ENCODE data around the gene CCDC171.
"Not testable (repeated sequence)": the region's sequence is repeated elsewhere in the genome, so short reads cannot be mapped to it uniquely, and the experiment has no call there.

Gene CCDC171

DNA sequence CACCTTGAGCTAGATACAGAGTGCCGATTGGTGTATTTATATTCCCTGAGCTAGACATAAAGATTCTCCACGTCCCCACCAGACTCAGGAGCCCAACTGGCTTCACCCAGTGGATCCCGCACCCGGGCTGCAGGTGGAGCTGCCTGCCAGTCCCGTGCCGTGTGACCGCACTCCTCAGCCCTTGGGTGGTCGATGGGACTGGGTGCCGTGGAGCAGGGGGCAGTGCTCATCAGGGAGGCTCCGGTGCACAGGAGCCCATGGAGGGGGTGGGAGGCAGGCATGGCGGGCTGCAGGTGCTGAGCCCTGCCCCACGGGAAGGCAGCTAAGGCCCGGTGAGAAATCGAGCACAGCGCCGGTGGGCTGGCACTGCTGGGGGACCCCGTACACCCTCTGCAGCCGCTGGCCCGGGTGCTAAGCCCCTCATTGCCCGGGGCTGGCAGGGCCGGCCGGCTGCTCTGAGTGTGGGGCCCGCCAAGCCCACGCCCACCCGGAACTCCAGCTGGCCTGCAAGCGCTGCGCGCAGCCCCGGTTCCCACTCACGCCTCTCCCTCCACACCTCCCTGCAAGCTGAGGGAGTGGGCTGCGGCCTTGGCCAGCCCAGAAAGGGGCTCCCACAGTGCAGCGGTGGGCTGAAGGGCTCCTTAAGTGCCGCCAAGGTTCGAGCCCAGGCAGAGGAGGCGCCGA lies 147.2 kb downstream of the CCDC171 start:
- DNase-seq = not testable (repeated sequence)

DNA sequence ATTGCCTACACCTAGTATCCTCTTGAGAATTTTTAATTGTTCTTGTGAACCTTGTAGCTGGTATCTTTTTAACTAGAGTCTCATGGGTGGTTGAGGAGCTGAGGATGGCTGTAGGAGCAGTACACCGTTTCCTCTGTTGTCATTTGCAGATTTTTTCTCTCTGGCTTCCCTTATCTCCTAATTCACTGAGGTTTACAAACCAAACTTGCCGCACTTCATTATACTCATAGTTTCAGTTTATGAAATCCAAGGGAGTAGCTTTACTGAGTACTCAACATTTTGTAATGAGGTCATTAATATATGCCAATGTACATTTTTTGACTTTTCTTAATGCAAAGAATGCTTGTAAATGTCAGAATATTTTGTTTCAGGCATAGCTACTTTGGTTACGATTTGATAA lies 154.2 kb downstream of the CCDC171 start:
- DNase-seq = no peak

DNA sequence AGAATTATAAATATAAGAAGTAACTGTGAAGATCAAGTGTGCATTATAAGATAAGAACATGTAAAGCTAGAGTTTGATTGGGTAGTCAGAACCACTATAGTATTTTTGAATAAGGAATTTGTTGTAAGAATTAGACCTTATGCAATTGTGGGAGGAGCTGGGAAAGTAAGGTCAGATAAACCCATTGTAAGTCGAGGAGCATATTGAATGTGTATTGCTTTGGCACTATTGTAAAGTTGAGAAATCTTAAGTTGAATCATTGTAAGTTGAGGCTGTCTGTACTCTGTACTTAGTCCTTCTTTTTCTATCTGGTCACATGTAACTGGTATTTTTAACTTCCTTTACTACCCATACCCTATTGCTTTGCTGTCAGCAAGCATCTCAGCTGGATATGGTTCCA lies 158.7 kb downstream of the CCDC171 start:
- DNase-seq = no peak

DNA sequence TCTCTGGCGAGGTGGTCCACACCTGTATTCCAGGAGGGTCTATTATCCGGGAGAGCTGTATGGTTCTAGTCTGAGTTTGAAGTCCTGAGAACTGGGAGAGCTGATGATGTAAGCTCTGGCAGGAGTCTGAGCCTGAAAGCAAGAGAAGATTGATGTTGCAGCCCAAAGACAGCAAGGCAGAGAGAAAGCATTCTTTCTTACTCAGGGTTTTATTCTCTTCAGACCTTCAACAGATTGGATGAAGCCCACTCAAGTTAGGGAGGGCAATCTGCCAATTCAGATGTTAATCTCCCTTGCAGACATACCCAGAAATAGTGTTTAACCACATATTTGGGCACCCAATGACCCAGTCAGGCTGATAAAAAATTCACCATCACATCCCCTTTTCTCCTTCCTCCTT lies 159.1 kb downstream of the CCDC171 start:
- no peak for DNase-seq

DNA sequence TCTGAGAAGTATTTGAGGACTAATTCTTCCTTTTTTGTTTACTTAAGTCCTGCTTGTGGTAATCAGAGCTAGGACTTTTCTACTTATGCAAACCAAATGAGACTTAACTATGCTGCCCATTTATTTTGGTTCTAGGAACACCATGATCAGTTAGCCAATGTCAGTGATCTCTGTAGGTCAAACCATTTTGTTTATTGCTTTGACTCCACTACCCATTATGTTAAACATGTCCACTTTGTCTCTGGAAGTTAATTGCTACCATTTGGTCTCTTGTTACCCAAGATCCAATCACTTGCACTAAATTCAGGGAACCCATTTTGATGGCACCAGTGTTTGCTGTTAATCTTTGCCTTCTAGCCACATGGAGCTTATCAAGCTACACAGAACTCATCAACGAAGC lies 161.9 kb downstream of the CCDC171 start:
- no peak for DNase-seq

DNA sequence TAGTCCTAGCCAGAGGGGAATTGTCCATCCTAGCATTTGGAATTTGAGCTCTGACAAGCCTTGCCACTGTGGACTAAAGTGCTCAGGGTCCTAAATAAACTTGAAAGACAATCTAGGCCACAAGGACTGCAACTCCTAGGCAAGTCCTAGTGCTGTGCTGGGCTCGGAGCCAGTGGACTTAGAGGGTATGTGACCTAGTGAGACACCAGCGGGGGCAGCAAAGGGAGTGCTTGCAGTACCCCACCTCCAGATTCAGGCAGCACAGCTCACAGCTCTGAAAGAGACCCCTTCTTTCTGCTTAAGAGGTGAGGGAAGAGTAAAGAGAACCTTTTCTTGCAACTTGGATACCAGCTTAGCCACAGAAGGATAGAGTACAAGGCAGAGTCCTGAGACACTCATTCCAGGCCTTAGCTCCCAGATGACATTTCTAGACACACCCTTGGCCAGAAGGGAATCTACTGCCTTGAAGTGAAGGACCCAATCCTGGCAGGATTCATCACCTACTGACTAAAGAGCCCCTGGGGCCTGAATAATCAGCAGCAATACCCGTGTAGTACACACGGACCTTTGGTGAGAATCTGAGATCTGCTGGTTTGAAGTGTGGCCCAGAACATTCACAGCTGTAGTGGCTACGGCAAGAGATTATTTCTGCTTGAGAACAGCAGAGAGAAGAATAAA lies 164.6 kb downstream of the CCDC171 start:
- no peak for DNase-seq

DNA sequence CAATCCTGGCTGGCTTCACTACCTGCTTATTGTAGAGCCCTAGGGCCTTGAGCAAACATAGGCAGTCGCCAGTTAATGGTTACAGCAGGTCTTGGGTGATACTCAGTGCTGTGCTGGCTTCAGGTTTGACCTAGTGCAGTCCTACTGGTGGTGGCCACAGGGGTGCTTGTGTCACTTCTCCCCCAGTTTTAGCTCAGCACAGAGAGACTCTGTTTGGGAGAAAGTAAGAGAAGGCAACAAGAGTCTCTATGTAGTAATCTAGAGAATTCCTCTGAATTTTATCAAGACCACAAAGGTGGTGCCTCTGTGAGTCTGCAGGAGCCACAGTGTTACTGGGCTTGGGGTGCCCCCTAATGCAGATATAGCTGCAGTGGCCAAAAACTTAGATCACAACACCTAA lies 165.6 kb downstream of the CCDC171 start:
- no peak for DNase-seq

DNA sequence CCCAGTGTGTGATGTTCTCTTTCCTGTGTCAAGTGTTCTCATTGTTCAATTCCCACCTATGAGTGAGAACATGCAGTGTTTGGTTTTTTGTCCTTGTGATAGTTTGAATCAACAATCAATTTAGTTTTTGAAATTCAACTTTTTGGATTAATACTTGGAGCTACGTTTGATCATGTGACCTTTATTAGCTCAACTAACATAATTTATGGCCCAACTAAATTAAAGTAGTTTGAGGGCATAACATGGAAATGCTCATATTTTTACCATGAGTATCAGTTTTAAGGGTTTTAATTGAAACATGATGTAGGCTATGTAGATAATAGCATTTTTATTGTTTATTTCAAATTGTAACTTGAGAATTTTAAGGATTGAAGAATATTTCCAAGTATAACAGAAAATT lies 168.0 kb downstream of the CCDC171 start:
- no peak for DNase-seq

DNA sequence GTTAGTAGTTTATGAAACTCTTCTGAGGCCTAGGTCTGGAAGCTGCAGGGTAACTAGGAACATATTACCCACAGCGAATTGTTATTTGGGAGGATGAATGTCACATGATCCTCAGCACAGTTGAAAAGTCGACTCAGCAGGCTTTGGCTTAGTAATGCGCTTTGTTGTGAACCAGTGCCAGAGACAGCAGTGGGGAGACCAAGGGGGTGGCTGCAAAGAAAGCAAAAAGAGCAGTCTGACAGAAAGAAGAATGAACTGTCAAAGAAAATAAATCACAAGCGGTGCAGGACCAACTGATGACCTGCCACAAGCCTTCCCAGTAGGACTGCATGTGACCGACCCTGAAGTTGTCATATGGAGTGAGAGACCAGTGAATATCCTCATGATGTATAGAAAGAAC lies 170.0 kb downstream of the CCDC171 start:
- no peak for DNase-seq

DNA sequence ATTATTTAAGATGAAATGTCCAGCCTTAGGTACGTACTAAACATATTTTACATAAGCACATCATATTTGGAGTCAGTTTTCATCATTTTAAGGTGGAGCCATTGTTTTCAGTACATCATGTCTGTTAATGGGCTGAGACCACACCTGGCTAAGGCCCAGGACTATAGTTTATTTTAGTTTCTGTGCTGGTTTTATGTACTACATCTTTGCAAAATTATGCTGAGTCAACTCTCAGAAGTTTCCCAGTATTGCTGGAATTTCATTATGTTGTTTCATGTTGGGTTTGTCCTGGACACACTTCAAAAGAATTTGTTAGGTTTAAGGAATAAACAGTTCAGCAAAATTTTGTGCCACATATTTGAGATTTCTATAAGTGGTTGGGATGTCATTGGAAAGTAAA lies 171.2 kb downstream of the CCDC171 start:
- DNase-seq = no peak

DNA sequence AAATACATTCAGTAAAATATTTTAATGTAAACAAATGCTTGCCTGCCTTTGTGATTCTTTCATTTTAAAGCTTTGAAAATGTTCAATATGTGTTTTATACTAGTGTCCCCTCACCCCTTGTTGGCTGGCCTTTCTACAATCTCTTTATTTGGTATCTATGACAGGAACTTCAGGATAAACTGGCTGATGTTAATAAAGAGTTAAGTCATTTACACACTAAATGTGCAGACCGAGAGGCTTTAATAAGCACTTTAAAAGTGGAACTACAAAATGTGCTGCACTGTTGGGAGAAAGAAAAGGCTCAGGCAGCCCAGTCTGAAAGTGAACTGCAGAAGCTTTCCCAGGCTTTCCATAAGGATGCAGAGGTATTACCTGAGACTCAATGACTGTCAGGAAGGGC lies 171.8 kb downstream of the CCDC171 start:
- DNase-seq = no peak

DNA sequence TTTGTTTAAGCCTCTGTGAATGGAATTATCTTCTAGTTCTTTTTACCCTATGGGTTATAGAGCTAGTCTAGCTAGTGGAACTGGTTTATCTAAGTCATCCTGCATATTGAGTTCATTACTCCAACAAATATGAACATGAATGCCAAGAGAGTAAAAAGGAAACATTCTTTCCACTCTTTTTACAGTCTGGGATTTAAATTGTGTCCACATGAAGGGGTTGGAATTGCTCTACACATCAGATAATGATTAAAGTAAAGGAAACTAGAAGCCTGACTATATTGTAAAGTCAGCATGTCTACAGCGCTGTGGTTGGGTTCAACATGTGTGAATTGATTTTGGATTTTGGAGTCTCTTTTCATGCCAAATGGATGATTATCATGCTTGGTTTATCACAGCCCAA lies 173.1 kb downstream of the CCDC171 start:
- DNase-seq = no peak

DNA sequence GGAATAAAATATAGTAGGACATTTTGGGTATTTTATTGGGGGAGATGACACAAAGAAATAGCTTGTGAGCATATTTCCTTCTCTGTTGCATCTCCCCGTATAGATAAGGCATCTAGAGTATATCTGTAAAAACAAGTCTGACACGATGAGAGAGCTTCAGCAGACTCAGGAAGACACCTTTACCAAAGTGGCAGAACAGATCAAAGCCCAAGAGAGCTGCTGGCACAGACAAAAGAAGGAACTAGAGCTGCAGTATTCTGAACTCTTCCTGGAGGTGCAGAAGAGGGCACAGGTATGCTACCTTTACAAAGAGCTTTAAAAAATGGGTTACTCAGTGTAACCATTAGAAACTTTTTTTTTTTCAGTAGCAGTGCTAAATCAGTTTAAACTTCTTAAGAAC lies 176.7 kb downstream of the CCDC171 start:
- DNase-seq = no peak

DNA sequence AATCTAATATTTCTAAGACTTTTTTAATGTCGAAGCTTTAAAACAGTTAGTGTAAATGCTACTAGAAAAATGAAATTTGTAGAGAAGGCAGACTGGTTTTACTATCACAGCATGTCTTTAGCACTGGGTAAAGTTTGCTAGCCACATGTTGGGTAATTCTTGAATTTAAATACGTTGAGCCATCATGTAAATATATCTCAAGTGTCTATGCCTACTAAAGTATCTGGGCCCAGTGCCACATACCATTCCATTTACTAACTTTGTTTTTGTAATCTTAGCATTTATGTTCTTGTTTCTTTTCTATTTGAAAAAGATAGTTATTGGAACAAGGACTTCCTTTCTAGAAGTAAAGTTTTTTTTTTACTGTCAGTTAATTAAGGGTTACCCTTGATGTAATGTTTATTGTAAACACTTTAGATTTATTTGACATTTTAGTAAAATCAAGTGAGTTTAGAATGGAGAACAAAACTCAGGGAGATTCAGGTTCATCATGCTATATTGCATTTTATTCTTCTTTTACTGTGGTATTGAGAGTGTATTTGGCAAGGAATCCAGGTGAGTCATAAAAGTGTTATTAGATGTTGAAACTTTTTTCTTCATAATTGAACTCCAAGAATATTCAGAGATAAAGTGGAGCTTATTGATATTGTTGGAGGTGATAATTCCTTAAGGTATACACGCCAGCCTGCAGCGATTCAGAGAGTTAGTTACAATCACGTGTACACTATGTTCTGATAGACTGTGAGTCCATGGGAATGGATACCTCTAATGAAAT lies 182.4 kb downstream of the CCDC171 start:
- no peak for DNase-seq

DNA sequence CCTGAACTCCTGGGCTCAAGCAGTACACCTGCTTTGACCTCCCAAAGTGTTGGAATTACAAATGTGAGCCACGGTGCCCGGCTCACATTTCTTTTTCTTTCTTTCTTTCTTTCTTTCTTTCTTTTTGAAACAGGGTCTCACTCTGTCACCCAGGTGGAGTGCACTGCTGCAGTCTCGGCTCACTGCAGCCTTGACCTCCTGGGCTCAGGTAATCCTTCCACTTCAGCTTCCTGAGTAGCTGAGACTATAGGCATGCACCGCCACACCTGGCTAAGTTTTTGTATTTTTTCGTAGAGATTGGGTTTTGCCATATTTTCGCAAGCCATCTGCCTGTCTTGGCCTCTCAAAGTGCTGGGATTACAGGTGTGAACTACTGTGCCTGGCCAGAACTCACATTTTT lies 183.7 kb downstream of the CCDC171 start:
- DNase-seq = no peak

DNA sequence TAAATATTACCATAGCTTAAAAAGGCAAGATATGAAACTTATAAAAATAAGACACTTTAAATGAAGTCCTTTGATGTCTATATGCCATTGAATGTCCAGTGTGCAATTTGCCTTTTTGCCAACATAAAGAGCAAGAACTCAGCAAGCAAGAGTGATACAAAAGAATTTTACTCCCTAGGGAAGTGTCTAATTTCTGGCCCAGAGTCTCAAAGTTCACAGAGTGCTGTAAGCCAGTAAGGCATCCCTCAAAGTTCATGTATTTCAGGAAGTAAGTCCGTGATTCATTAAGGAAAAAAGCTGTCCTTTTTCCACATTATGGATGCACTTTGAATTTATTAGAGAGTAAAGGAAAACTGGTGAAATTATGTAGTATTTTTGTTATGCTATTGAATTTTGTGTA lies 185.2 kb downstream of the CCDC171 start:
- no peak for DNase-seq

DNA sequence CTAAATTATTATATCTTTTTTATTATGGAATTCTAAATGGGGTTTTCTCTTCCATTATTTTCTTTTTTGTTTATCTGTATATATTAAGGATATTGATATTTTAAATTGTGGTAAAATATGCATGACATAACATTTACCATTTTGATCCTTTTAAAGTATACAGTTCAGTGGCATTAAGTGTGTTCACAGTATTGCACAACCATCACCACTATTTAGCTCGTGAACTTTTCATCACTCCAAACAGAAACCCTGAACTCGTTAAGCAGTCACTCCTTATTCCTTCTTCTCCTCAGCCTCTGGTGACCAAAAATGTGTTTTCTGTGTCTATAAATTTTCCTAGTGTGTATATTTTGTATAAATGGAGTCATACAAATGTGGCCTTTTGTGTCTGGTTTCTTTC lies 188.2 kb downstream of the CCDC171 start:
- no peak for DNase-seq

DNA sequence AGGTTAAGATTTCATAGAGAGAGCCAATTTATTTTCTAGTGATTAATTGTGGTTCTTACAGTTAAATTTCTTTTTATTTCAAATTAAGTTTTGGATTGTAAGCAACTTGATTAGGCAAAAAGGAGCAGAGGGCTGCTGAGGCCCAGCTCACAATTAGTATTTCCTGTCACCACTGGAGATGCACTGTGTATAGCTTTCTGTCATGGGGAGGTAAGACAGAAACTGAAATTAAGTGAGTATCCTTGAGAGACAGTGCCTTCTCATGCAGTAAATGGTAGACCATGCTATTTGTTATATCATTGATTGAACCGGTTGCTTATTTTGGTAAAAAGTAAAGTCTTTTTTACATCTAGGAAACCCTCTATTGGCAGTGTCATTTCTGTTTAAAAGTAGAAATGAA lies 190.7 kb downstream of the CCDC171 start:
- DNase-seq = no peak

DNA sequence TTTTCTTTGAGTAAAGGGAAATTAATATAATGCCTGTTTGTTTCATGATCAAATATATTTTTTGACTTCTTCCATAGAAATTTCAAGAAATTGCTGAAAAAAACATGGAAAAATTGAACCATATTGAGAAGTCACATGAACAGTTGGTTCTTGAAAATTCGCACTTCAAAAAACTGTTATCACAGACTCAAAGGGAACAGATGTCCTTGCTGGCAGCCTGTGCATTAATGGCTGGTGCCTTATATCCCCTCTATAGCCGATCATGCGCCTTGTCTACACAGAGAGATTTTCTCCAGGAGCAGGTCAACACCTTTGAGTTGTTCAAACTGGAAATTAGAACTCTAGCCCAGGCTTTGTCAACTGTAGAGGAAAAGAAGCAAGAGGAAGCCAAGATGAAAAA lies 191.4 kb downstream of the CCDC171 start:
- DNase-seq = no peak

DNA sequence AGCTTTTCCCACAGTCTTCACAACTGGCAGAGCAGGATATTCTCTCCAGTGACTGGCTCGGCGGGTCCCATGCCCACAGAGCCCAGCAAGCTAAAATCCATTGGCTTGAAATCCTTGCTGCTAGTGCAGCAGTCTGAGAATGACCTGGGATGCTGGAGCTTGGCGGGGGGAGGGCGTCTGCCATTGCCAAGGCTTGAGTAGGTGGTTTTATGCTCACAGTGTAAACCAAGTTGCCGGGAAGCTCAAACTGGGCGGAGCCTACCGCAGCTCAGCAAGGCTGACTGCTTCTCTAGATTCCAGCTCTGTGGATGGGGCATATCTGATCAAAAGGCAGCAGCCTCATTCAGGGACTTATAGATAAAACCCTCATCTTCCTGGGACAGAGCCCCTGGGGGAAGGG lies 194.1 kb downstream of the CCDC171 start:
- no peak for DNase-seq

DNA sequence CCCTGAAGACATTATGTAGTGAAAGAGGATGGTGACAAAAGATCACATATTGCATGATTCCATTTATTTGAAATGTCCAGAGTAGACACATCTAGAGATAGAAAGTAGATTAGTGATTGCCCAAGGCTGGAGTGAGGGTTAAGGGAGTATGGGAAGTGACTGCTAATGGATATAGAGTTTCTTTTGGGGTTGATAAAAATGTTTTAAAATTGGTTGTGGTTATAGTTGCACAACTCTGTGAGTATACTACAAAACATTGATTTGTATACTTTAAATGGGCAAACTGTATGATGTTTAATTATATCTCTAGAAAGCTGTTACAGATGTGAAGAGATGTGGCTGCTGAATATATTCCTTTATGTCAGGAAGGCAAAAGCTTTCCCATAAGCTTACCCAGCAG lies 202.8 kb downstream of the CCDC171 start:
- DNase-seq = no peak

DNA sequence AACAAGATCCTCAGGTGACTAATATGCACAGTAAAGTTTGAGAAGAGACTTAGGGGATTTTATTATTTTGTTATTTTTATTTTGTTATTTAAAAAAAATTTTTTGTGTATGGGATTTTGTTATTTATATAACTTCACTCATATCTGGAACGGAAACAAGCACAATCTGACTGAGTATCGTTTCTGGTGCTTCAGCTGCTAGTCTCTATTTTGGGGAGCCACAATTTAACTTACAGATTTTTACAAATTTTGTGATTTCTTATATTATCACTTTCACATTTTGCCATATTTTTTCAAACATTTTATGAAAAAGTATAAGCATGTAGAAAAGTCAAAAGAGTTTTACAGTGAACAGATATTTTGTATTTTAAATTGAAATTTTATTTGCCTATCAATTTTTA lies 208.7 kb downstream of the CCDC171 start:
- no peak for DNase-seq

DNA sequence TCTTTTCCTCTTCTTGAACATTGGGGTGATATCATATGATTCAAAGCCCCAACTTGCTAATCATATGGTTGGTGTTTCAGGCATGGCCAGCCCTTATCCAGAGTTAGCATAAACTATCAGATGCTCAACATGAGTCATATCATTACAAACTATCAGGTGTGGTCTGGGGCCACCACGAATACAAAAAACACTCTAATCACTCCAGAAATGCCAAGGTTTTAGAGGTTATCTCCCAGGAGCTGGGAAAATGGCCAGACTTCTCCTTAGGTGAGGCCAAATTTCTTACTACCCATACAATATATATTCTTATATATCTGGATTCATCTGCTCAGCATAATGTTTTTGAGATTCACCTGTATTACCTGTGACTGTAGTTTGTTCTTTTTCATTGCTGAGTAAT lies 210.5 kb downstream of the CCDC171 start:
- no peak for DNase-seq

DNA sequence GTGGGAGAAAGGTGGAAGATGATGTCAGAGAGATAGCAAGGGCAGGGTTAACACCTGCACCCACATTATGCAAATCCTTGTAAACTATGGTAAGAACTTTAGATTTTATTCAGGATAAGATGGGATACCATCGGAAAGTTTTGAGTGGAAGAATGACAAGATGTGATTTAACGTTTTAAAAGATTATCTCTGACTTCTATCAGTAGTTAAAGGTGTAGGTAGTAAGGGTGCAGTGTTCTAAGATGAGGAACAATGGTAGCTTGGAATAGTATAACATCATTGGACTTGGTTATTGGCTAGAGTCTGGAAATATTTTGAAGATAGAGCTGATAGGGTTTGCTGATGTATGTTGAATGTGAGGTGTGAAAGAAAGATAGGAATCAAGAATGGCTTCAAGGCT lies 211.3 kb downstream of the CCDC171 start:
- no peak for DNase-seq

Measured in activated CD4-positive, CD25-positive, alpha-beta regulatory T cell treated with anti-CD3 and anti-CD28 coated beads, Interleukin-2, amount 50 U/mL, for 72 hours (primary cell).